Right lobe of liver (tissue), 4 donors: Measurements from ENCODE around the gene MAP2K6.

ENCODE experiments used
- CTCF ChIP-seq, 4 donors: fragments of 200-600 bp in 3 of 4; fragments of 450-650 bp in 1 of 4; IDR thresholded peaks; one replicate each; pipeline versions ENCODE4 v1.5.1 to v1.8.0; 2016 to 2022; ENCODE audit warnings: antibody characterized with exemption in 4 of 4, mild to moderate bottlenecking in 2 of 4
- POLR2A ChIP-seq: fragments of 450-650 bp; IDR thresholded peaks from one replicate; pipeline ENCODE4 v1.6.1; 2017; ENCODE audit warnings: antibody characterized with exemption, mild to moderate bottlenecking
- donor health status: DM: no; HTN: no; CAD: no.
- donor health status: DM: no; HTN: no; CAD: no.
- donor health status: DM: no; HTN: yes; CAD: no.

DNA sequence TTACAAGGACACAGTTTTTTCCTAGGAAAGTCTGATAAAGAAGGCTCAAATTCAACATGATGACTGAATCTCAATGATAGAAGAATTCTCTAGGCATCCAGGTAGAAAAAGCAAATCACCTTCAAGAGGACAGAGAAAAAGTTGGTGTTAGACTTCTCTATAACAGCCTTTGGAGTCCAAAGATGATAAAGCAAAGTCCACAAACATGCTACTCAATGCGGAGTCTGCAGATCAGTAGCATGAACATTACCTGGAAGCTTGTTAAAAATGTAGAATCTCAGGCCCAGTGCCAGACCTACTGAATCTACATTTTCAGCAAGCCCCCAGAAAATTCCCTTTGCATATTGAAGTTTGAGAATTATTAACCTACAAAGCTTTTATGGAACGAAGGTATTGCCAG lies 41.4 kb upstream of the MAP2K6 start:
- TF ChIP-seq CTCF (IDR thresholded peaks at IDR 0.05) = no peak
- no peak for TF ChIP-seq POLR2A
